ENCODE measurements around the gene RPS6KA2.

The RPS6KA2 gene

GRCh38 chr6:166633732-166634535 is 6.9 kb upstream of the RPS6KA2 start:
- DNase-seq: no peak

DNA sequence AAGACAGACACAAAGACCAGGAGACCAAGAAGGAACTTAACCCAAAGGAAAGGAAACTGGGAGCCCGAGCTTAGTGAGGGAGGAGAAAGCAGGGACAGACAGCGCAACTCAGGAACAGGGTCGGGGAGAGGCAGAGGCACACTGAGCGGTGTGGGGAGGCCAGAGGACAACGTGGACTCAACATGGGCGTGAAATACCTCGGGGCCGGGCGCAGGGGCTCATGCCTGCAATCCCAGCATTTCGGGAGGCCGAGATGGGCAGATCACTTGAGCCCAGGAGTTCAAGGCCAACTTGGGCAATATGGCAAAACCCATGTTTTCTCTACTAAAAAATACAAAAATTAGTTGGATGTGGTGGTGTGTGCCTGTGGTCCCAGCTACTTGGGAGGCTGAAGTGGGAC is 5.7 kb upstream of the RPS6KA2 start:
- no peak for DNase-seq

GRCh38 chr6:166630462-166630861 is 3.4 kb upstream of the RPS6KA2 start:
- DNase-seq: no peak

GRCh38 chr6:166629628-166630027 is 2.6 kb upstream of the RPS6KA2 start:
- DNase-seq: no peak

DNA sequence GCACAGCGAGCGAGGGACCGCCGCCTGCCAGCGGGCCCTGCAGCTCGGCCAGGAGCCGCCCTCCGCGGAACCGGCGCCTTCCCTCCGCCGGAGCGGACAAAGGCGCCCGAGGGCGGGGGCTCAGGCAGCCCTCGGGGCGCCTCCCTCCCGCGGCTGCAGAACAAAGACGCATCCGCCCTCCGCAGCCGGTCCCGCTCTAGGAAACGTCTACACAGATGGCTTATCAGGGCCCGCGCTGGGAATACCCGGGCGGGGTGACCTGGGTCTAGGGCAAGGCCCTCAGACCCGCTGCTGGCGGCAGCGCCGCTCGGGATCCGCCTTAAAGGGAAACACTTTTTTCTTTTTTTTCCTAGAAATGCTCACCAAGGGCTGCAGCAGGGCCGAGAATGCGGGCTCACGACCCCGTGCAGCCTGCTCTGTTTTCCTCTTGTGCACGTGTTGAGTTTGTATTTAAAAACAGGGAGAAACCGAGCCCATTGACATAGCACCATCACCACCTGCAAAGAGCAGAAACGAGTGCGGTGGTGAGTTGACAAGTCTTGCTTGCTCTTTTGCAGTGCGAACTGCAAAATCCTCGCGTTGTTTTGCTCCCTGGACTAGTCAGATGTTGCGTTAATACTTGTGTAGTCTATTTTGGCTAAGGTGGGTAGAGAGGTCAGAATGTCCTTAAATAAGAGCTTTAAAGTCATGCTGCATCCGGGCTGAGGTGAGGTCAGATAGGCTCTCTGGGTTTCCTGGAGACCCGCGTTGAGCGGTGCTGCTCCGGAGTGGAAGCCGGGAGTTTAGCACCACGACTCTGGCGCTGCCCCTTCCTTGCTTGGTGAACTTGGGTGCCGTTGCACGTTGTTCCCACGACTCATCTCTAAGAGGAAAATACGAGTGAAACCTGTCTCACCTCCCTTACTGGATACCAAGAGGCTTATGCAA is 1.1 kb upstream of the RPS6KA2 start:
- peak; percentile 58 for DNase-seq

- peak; percentile 59 for DNase-seq
Measured at GRCh38 chr6:166626177-166627032, 646 bp downstream of the RPS6KA2 start.

GRCh38 chr6:166625356-166625755 is 1.7 kb downstream of the RPS6KA2 start:
- DNase-seq: no peak

DNA sequence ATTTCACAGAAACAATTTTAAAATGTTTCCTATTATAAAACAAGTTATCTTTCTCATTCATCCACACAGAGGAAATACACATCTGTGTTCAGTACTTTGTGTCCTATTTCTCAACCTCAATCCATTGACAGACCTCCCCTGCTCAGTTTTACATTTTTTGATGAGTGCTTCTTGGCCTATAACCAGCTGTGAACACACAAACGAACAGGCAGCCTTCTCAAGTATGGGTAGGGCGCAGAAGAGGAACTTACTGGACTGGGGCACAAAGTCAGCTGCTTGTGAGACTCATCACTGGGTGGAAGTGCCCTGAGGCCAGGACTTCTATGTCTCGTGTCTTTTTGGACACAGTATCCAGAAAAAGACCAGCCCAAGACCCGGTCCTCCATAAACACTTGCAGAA is 2.8 kb downstream of the RPS6KA2 start:
- no peak for DNase-seq

DNA sequence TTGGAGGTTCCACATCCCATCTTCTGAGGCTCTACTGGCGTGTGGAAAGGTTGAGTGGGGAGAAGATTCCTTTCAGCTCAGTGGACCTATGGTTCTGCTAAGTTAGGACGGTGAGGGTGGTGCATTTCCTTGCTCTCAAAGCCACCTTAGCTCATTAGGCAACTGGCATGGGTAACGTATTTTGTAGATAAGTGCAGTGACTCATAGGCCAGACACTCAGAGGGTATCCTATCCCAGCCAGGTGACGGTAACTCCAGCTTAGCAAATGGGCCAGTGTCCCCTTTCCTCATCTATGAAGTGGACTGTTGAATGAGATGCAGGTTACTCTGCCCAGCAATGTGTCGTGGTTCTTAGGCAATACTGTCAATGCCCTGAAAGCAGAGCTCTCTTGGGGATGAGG is 3.7 kb downstream of the RPS6KA2 start:
- peak; percentile 15 for DNase-seq

GRCh38 chr6:166621114-166621540 is 5.9 kb downstream of the RPS6KA2 start:
- DNase-seq: no peak

- DNase-seq: no peak
Measured at GRCh38 chr6:166620478-166621113, 6.5 kb downstream of the RPS6KA2 start.

GRCh38 chr6:166619912-166620311 is 7.1 kb downstream of the RPS6KA2 start:
- DNase-seq: no peak

- DNase-seq: no peak
Measured at GRCh38 chr6:166618866-166619761, 7.9 kb downstream of the RPS6KA2 start.

DNA sequence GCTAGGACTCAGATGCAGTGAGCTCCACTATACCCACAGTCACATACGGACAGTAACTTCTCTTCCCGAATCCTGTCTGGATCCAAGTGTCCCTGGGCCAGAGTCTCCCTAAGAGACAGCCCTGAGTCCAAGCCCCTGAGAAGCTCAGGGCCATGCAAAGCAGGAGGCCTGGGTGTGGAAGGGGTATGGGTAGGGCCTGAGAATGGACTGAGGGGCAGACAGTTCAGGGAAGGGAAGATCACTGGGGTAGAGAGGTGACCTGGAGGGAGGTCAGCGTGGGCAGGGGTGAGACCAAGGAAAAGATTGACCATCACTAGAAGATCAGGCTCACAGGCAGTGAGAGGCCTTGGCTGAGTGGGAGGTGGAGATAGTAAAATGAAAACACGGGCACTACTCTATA is 8.8 kb downstream of the RPS6KA2 start:
- no peak for DNase-seq

DNA sequence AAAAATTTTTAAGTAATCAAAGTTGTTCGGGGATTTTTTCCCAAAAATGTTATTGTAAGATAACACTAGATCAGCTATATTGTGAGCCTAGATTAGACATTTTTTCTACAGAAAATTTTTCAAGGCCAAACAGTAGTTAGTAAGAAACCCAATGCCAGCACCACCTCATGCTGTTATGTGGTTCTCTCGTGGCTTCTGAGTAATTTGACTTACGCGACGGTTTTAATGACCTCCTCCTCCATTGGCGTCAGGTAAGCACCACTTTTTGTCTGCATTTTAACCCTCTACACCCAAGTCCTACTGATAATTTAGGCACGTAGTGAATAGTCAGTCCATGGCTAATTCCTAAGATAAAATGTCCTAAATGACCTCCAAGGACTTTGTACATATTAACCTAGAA is 9.7 kb downstream of the RPS6KA2 start:
- no peak for DNase-seq

DNA sequence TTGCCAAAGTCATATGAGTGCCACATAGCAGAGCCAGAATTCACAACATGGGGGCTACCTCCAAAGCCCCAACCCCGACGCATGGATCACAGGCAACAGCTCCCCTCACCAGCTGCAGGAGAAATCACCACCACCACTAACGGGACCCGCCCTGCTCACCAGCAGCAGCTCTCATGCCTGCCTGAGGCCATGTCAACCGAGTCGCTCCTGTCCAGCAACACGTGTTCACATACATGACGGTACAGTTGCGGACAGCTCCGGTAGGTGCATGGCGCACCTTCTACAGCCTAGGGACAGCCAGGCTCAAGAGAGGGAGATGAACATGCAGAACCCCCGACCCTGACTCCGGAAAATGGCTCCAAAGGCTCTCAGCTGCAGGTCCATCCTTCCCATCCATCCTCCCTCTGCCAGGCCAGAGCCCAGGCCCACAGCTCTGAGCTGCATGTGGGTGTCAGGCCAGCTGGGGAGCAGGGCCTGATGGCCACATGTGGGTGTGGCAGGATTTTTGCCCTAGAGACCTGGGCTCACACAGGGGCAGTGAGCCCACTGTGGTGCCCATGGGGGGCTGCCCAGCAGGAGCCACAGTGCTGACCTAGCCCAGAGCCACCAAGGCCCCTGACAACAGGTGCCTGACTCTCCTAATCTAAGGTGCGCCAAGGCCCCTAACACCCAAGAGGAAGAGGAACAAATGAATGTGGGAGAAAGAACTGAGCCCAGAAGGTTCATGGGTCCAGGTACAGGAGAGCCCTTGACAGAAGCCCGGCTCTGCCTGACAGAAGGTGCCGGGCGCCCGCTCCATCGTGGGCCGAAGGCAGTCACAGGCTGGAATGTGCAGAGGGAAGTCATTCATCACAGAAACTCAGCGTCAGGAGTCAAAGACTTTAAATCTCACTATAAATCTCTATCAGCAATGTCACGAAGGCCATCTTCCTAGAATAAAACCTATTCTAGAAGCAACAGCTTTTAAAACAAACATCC is 10.5 kb downstream of the RPS6KA2 start:
- DNase-seq: no peak

GRCh38 chr6:166615059-166615770 is 11.8 kb downstream of the RPS6KA2 start:
- no peak for DNase-seq

DNA sequence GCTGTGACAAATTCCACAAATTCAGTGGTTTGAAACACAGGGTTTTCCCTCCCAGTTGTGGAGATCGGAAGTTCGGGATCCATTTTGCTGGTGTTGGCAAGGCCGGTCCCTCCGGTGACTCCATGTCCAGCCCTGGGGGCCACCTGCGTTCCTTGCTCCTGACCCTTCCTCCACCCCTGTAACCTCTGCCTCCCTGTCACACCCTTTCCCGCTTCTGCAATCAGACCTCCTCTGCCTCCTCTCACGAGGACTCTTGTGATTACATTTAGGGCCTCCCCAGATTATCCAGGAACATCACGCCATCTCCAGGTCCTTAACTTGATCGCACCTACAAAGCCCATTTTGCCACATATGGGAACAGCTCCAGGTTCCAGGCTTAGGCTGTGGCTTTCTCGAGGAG is 12.5 kb downstream of the RPS6KA2 start:
- no peak for DNase-seq

GRCh38 chr6:166614171-166614583 is 12.9 kb downstream of the RPS6KA2 start:
- no peak for DNase-seq

Data from NCI-H2029 (cell line).